ACC112 (cell line): ENCODE data around the gene ERI3.

Experiments
- H2AFZ ChIP-seq: fragments of 200-600 bp; sonication (generic); one replicate; pipeline ENCODE4 v1.6.0; 2017; ENCODE audit warnings: antibody characterized with exemption, low read length; ENCODE audit not compliant: unreplicated experiment
- H3K27ac ChIP-seq: fragments of 200-600 bp; sonication (generic); 2 replicates; pipeline ENCODE4 v1.5.1; 2014; ENCODE audit warnings: low read depth, mild to moderate bottlenecking, antibody characterized with exemption, low read length, moderate library complexity
- H3K27me3 ChIP-seq: fragments of 200-600 bp; sonication (generic); 2 replicates; pipeline ENCODE4 v1.6.1; 2014; ENCODE audit warnings: mild to moderate bottlenecking, antibody characterized with exemption, low read length, moderate library complexity, mixed read lengths; ENCODE audit not compliant: insufficient read depth
- H3K36me3 ChIP-seq: fragments of 200-600 bp; sonication (generic); 2 replicates; pipeline ENCODE4 v1.6.1; 2016; ENCODE audit warnings: mild to moderate bottlenecking, antibody characterized with exemption, low read length, moderate library complexity, mixed read lengths; ENCODE audit not compliant: insufficient read depth
- H3K4me1 ChIP-seq: fragments of 200-600 bp; sonication (generic); one replicate; pipeline ENCODE4 v1.6.1; 2016; ENCODE audit warnings: low read length, mixed read lengths; ENCODE audit not compliant: insufficient read depth, unreplicated experiment, control insufficient read depth
- H3K4me3 ChIP-seq: fragments of 200-600 bp; sonication (generic); 2 replicates; pipeline ENCODE4 v1.5.1; 2014; ENCODE audit warnings: mild to moderate bottlenecking, low read depth, low read length
- H3K79me2 ChIP-seq: fragments of 200-600 bp; sonication (generic); one replicate; pipeline ENCODE4 v1.6.0; 2016; ENCODE audit warnings: low read length; ENCODE audit not compliant: control insufficient read depth, unreplicated experiment, insufficient read depth

ERI3 gene

DNA sequence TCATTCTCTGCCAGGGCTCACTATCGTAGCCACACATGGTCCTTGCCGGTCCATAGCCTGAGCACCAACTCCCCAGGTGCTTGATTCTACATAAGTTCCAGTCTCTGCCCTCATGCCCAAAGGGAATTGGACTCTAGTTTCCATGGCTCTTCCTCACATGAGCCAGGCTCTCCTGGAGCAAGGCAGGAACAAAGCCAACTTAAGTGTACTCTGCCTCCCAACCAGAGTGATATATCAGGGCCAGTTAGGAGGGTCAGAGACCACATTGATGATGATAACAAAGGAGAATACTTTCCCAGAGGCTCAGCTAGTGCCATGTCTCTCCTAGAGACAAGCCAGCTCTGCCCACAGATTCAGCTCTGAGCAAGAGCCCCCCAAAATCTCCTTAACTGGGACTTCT is 70.9 kb downstream of the ERI3 start:
- no peak overlapping the region for H2AFZ ChIP-seq
- H3K79me2 ChIP-seq = no peaks in the 10 kb centered on the region
- H3K27me3 ChIP-seq = no peaks in the 10 kb centered on the region
- no peak overlapping the region for H3K4me3 ChIP-seq
- H3K27ac ChIP-seq = no peak overlapping the region
- no peaks in the 10 kb centered on the region for H3K36me3 ChIP-seq
- H3K4me1 ChIP-seq = no peaks in the 10 kb centered on the region

DNA sequence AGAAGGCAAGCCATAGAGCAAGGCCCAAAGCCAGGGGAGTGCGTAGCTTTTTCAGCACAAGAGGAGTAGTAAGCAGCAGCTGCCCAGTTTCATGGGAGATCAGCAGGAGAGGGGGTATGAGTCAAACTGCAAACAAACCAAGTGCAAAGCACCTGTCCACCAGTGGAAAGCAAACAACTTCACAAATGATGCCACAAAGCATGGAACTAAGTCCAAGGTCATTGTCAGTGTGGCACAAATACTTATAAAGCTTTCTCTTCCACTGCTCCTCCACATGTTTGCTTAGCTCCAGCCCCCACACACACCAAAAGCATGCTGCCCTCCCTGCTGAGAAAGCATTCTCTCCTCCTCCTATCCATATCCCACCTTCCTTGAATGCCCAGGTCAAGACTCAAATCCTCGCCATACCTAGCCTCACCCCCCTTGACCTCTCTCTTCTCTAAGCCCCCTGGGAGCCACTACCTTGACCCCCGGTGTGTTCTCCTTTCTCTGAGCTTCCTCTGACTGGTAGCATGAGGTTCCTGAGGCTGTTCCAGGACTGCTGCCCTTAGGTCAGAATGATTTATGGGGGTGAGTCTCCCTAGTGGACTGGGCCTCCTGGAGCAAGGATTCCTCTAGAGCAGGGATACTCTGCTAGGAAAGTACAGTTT is 71.4 kb downstream of the ERI3 start:
- Histone ChIP-seq H3K36me3 (no peaks in the 10 kb centered on the region), H3K4me3 (no peak overlapping the region), H2AFZ (no peak overlapping the region), H3K27ac (no peak overlapping the region), H3K79me2 (no peaks in the 10 kb centered on the region), H3K4me1 (no peaks in the 10 kb centered on the region), H3K27me3 (no peaks in the 10 kb centered on the region)

DNA sequence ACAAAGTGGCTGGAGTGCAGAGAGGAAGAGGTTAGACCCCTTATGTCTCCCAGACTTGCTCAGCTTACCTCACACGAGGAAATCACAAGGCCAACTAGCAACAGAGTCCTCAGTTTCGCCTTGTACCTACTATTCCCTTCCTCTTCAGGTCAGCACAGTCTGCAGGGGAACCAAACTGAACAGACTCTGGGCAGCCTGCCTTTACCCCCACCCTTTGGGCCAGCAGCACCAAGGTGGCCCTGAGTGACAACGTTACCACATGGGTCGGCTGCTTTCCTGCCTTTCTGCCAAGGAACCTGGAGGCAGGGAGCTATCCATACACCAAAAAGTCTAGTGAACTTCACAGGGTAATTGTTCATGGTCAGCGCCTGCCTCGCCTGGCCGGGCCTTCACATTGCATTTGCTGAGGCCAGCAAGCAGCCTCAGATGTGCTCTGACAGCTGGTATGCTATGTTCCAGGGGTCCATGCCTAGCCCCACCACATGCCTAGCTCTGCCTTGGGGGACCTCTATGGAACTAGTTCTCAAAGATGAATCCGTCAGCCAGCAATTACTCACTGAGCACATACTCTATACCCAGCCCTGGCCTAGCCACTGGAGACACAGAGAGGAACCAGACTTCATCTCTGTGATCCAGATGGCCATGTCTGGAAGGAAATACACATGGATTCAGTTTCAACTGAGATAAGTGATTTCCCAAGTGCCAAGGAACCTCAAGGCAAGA is 72.2 kb downstream of the ERI3 start:
- H3K27ac ChIP-seq = no peak overlapping the region
- H3K4me3 ChIP-seq = no peak overlapping the region
- H3K36me3 ChIP-seq = no peaks in the 10 kb centered on the region
- no peak overlapping the region for H2AFZ ChIP-seq
- no peaks in the 10 kb centered on the region for H3K27me3 ChIP-seq
- no peaks in the 10 kb centered on the region for H3K4me1 ChIP-seq
- H3K79me2 ChIP-seq = no peaks in the 10 kb centered on the region

DNA sequence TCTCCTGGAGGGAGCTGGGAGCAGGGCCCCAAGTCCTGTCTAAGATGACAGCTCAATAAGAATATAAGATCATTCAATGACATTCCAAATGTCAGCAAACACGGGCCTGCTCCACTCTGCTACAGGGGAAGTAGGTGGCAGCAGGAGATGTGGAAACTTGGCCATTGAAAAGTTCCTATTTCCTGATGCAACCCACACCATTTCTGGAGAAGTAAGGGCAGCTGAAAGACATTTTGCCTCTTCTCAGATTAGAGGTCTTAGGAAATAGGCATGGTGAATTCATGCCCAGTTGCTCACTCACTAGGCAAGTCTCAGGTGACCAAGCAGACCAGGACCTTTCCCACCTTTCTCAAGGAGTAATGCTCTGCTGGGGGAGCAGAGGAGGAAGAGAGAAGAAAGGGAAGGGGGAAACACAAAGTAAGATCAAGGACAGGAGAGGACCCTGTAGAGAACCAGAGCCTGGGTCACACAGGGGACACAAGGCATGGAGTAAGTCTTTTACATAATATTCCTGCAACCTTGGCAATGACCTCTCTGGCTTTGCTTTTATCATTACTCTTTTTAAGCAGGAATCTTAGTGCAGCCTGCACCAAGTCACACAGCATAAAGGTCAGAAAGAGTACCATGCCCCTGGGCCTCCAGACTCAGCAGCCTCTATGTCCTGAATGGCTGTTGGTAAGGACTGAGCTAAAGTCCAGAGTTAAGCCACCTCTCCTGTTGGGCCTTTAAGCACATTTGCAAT is 72.9 kb downstream of the ERI3 start:
- H3K4me3 ChIP-seq = no peak overlapping the region
- H3K36me3 ChIP-seq = no peaks in the 10 kb centered on the region
- no peak overlapping the region for H3K27ac ChIP-seq
- no peak overlapping the region for H2AFZ ChIP-seq
- no peaks in the 10 kb centered on the region for H3K4me1 ChIP-seq
- H3K27me3 ChIP-seq = no peaks in the 10 kb centered on the region
- no peaks in the 10 kb centered on the region for H3K79me2 ChIP-seq

DNA sequence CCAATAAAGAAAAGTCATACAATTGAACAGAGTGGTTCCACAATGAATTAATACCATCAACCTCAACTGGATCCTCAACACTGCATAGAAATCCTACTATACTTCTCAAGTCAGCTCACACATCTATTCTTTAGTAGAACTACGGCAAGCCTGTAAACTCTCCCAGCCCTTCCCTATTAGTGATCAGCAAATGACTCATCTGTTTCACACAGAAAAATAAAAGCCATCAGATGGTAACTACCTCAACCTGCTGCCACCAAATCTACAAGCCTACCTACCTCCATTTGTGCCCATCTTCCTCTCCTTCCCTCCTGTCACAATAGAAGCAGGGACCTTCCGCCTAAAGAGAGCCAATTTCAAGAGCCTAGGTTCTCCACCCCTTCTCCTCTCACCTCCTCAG is 78.2 kb downstream of the ERI3 start:
- Histone ChIP-seq H3K79me2 (no peaks in the 10 kb centered on the region), H3K4me1 (peaks cover 18% of the 10 kb centered on the region), H3K27ac (no peak overlapping the region), H2AFZ (no peak overlapping the region), H3K36me3 (no peaks in the 10 kb centered on the region), H3K27me3 (no peaks in the 10 kb centered on the region), H3K4me3 (no peak overlapping the region)

DNA sequence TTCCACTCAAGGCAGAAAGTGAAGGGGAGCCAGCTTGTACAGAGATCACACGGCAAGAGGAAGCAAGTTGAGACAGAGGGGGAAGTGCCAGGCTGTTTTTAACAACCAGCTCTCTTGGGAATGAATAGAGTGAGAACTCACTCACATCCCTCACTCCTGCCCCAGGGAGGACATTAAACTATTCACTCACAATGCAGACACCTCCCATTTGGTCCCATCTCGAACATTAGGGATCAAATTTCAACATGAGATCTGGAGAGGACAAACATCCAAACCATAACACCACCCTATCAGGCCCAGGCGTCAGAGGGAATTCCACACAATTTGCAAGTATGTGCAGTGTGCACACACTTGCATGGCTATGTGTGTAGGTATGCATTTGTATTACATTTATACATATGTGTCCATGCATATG is 79.1 kb downstream of the ERI3 start:
- no peaks in the 10 kb centered on the region for H3K36me3 ChIP-seq

DNA sequence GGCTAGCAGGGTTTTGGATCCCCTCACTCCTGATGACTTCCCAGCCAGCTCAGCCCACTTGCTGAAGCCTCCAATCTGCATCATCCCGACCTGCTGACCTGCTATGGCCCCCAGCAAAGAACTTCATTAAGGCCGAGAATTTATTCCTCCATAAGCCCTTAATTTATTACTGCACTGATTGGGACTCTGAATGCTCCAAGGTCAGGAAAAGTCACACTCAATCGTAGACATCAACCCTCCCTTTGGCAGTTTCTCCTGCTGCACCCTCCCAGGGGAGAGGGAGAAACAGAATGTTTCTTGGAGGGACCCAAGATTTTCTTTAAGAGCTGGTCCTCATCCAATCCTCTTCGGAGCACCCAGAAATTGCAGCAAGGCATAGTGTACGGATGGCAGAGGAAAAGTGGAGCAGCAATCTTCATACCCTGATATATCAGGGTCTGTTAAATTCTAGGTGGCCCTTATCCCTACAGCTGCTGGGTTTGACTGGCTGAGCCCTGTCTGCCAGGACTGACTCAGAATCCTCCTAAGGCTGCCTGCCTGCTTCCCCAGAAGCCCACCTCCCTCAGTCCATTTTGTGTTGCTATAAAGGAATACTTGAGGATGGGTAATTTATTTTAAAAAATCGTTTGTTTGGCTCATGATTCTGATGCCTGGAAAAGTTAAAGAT is 79.6 kb downstream of the ERI3 start:
- Histone ChIP-seq H3K27ac (peak overlapping the region; percentile 14; the same call in 1 of the 2 replicates), H3K27me3 (no peaks in the 10 kb centered on the region), H2AFZ (no peak overlapping the region), H3K36me3 (no peaks in the 10 kb centered on the region), H3K79me2 (no peaks in the 10 kb centered on the region), H3K4me1 (peaks cover 18% of the 10 kb centered on the region), H3K4me3 (no peak overlapping the region)

More for the DNA sequence above, 79.1 kb downstream of the ERI3 start:
- Histone ChIP-seq H2AFZ (no peak overlapping the region), H3K27me3 (no peaks in the 10 kb centered on the region), H3K4me3 (no peak overlapping the region), H3K79me2 (no peaks in the 10 kb centered on the region), H3K4me1 (peaks cover 18% of the 10 kb centered on the region), H3K27ac (peak overlapping the region; percentile 14; the same call in 1 of the 2 replicates)

DNA sequence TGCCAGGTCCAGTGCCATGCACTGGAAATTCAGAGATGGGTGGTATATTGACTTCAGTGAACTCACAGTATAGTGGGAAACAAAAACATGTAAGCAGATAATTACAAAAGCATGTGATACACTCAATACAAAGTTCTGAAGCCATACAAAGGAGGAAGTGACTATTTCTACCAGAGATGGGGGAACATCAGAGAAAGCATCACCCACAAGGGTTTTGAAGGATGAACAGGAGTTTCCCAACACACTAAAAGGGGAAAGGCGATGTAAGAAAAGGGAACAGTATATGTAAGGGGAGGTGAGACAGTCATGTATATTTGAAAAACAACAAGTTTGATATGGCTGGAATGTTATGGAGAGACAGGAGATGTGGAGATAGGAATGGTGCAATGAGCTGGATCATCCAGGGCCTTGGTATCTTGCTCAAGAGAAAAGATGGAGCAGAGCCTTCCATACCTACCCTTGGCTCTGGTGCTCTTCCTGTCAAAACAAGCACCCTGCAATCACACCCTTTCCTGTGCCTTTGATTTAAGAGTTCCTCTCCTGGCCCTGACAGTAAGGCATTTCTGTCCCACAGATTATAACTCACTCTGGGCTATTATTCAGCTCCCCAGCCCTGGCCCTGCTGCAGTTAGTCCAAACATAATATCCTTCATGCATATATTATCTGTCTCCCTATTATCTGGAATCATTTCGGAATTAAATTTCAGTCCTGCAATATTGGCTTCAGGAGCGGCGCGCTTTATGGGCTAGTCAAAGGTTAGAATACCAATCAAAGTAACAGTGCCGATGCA is 81.3 kb downstream of the ERI3 start:
- H3K4me3 ChIP-seq = no peak overlapping the region
- no peaks in the 10 kb centered on the region for H3K79me2 ChIP-seq
- H3K27me3 ChIP-seq = no peaks in the 10 kb centered on the region
- no peak overlapping the region for H2AFZ ChIP-seq
- H3K4me1 ChIP-seq = peaks cover 18% of the 10 kb centered on the region
- H3K27ac ChIP-seq = no peak overlapping the region
- H3K36me3 ChIP-seq = no peaks in the 10 kb centered on the region

DNA sequence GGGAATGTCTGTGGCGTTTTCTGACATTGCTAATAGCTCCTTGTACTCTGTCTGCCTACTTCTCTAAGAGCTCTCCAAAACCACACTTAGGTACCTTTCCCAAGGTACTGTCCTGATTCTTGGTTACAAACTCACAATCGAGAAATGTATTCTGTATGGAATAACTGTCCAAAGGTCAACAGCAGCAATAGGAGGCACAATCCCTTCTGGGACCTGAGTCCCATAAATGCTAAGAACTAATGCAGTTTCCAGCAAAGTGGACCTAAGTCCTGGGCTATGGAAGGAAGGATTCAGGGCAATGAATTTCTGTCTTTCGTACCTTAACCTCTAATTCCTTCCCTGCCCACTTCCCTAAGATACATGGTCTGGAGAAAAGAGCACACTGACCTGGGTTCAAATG is 82.1 kb downstream of the ERI3 start:
- H3K79me2 ChIP-seq = no peaks in the 10 kb centered on the region

DNA sequence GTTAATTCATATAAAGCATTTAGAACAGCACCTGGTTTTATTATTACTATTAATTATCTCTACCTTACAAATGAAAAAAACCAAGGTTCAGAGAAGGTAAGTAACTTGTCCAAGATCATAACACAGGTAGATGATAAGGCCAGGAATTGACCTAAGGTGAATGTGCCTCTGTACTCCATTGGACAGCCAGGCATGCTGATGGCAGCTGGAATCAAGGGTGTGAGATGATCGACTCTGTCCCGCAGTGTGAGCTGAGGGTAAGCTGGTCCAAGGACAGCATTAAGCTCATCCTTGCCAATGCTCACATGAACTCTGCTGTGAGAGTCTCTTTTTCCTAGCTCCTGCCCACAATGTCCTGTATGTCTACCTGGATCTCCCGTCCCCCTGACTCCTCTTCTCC is 83.4 kb downstream of the ERI3 start:
- H3K27ac ChIP-seq = no peak overlapping the region
- H2AFZ ChIP-seq = no peak overlapping the region
- peaks cover 16% of the 10 kb centered on the region for H3K4me1 ChIP-seq
- H3K27me3 ChIP-seq = no peaks in the 10 kb centered on the region
- no peaks in the 10 kb centered on the region for H3K79me2 ChIP-seq
- H3K4me3 ChIP-seq = no peak overlapping the region
- no peaks in the 10 kb centered on the region for H3K36me3 ChIP-seq

More for the DNA sequence above, 82.1 kb downstream of the ERI3 start:
- H3K27ac ChIP-seq = no peak overlapping the region
- H3K4me3 ChIP-seq = no peak overlapping the region
- H2AFZ ChIP-seq = no peak overlapping the region
- H3K27me3 ChIP-seq = no peaks in the 10 kb centered on the region
- H3K4me1 ChIP-seq = peaks cover 18% of the 10 kb centered on the region
- no peaks in the 10 kb centered on the region for H3K36me3 ChIP-seq
